ENCODE data around the gene FOXC1. TPM values are rescaled to one million over a fixed set of nuclear protein-coding genes. Genes with fewer than 3 reads are reported as not detected.

FOXC1 gene
- total and polyA plus RNA-seq, 2 experiments from 2014 or later, result 0.10 to 0.13 TPM

DNA sequence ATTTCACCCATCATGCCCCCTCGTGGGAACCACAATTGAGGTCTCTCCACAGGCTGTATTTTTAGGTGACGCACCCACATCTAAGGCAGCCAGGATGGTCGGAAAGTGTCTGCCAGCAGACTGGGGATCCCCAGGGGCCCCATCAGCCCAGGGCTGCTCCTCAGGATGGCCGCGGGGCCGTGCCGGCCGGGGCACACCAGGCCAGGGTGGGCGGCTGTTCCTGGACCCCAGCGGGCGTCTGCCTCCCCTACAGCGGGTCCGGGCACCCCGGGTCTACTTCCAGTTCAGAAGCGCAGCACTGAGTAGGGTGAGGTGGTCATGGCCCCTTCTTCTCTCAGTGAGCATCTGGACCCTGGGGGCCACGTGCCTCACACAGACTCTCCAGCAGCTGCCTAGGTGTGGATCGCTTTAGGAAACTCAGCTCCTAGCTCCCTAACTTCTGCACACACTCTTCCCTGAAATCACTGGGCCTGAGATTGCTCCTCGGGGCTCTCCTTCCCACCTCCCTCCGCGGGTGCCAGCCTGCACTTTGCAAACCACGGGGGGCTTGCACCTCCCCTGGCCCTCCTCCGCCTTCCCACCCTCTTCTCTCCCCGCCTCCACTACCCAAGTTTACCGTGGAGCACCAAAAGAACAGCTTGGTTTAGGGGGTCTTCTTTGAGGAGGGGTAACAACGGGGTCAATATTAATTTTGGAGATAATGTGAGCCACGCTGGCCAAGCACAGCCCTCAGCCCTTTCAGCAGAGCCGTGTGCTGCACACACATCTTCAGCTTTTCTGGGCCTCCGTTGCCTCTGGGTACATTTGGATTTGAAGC lies 14.2 kb upstream of the FOXC1 start:
- H3K9me3 Mint-ChIP-seq, result no peaks in the 10 kb centered on the region
- Histone ChIP-seq H4K20me1 (replicated peaks; ENCODE audit: insufficient read depth) (no peaks in the 10 kb centered on the region), H3K27ac (ENCODE audit: low read depth) (no peak overlapping the region), H3K4me3 (no peak overlapping the region), H3K27me3 (ENCODE audit: insufficient read depth) (no peaks in the 10 kb centered on the region), H3K4me1 (ENCODE audit: insufficient read depth) (peaks cover 5% of the 10 kb centered on the region; the same call in 1 of the 2 replicates), H3K4me2 (no peak overlapping the region), H3F3A (replicated peaks; ENCODE audit: low read depth) (no peaks in the 10 kb centered on the region), H3K36me3 (ENCODE audit: insufficient read depth) (no peaks in the 10 kb centered on the region), H3K79me2 (replicated peaks; ENCODE audit: insufficient read depth) (no peaks in the 10 kb centered on the region), H2AFZ (peak overlapping the region; percentile 53), H3K9me2 (ENCODE audit: insufficient read depth) (no peaks in the 10 kb centered on the region)
- no peak overlapping the region for H3K27ac Mint-ChIP-seq
- no peak for TF ChIP-seq EZH2 (IDR thresholded peaks at IDR 0.05; ENCODE audit: low read depth, unreplicated experiment)
- no peak overlapping the region for H3K4me3 Mint-ChIP-seq
- H3K4me1 Mint-ChIP-seq, result peaks cover 24% of the 10 kb centered on the region
- ATAC-seq (no peak), DNase-seq (ENCODE audit: low spot score) (no peak)
- peaks cover 24% of the 10 kb centered on the region for H3K27me3 Mint-ChIP-seq (ENCODE audit: insufficient read depth, low read depth, poor library complexity)
- H3K36me3 Mint-ChIP-seq (ENCODE audit: low read depth), result no peaks in the 10 kb centered on the region

GRCh38 chr6:1596088-1596852 lies 13.4 kb upstream of the FOXC1 start:
- TF ChIP-seq CTCF (conservative IDR thresholded peaks at IDR 0.05; ENCODE audit: low read depth in 2 of 2) (peak; percentile 96), STAT1 (IDR thresholded peaks at IDR 0.05; ENCODE audit: unreplicated experiment) (no peak)
- H3K9me2 ChIP-seq (ENCODE audit: insufficient read depth), result no peaks in the 10 kb centered on the region
- H3K27ac Mint-ChIP-seq, result no peak overlapping the region
- no peaks in the 10 kb centered on the region for H3K79me2 ChIP-seq (replicated peaks; ENCODE audit: insufficient read depth)
- H3K27ac ChIP-seq (ENCODE audit: low read depth), result no peak overlapping the region
- H3K4me2 ChIP-seq, result no peak overlapping the region
- peak overlapping the region; percentile 53 for H2AFZ ChIP-seq
- peaks cover 32% of the 10 kb centered on the region for H3K27me3 Mint-ChIP-seq (ENCODE audit: insufficient read depth, low read depth, poor library complexity)
- no peaks in the 10 kb centered on the region for H3K9me3 Mint-ChIP-seq
- H3K27me3 ChIP-seq (ENCODE audit: insufficient read depth), result no peaks in the 10 kb centered on the region; the same call in 1 of the 2 replicates
- H3K36me3 Mint-ChIP-seq (ENCODE audit: low read depth), result no peaks in the 10 kb centered on the region
- no peaks in the 10 kb centered on the region for H3K36me3 ChIP-seq (ENCODE audit: insufficient read depth)
- peak; percentile 80 for ATAC-seq
- no peak overlapping the region for H3K4me3 Mint-ChIP-seq
- H3F3A ChIP-seq (replicated peaks; ENCODE audit: low read depth), result no peaks in the 10 kb centered on the region
- H3K4me3 ChIP-seq, result no peak overlapping the region
- H4K20me1 ChIP-seq (replicated peaks; ENCODE audit: insufficient read depth), result no peaks in the 10 kb centered on the region
- peak; percentile 82 for DNase-seq (ENCODE audit: low spot score)
- H3K4me1 Mint-ChIP-seq, result peaks cover 24% of the 10 kb centered on the region
- peaks cover 5% of the 10 kb centered on the region; the same call in 1 of the 2 replicates for H3K4me1 ChIP-seq (ENCODE audit: insufficient read depth)

GRCh38 chr6:1597121-1597744 lies 12.5 kb upstream of the FOXC1 start:
- Mint-ChIP-seq H3K4me1 (peaks cover 24% of the 10 kb centered on the region), H3K9me3 (no peaks in the 10 kb centered on the region), H3K27ac (no peak overlapping the region), H3K4me3 (no peak overlapping the region), H3K27me3 (ENCODE audit: insufficient read depth, low read depth, poor library complexity) (peaks cover 39% of the 10 kb centered on the region), H3K36me3 (ENCODE audit: low read depth) (no peaks in the 10 kb centered on the region)
- H3K36me3 ChIP-seq (ENCODE audit: insufficient read depth), result no peaks in the 10 kb centered on the region
- no peaks in the 10 kb centered on the region for H3K79me2 ChIP-seq (replicated peaks; ENCODE audit: insufficient read depth)
- DNase-seq (ENCODE audit: low spot score) (no peak), ATAC-seq (no peak)
- no peak overlapping the region; the same call in 1 of the 2 replicates for H3K4me2 ChIP-seq
- H3K27me3 ChIP-seq (ENCODE audit: insufficient read depth), result peaks cover 6% of the 10 kb centered on the region; the same call in 1 of the 2 replicates
- H3K4me1 ChIP-seq (ENCODE audit: insufficient read depth), result peaks cover 5% of the 10 kb centered on the region; the same call in 1 of the 2 replicates
- H3K27ac ChIP-seq (ENCODE audit: low read depth), result no peak overlapping the region
- H3K9me2 ChIP-seq (ENCODE audit: insufficient read depth), result no peaks in the 10 kb centered on the region
- no peak overlapping the region for H2AFZ ChIP-seq
- H3F3A ChIP-seq (replicated peaks; ENCODE audit: low read depth), result no peaks in the 10 kb centered on the region
- TF ChIP-seq EZH2 (IDR thresholded peaks at IDR 0.05; ENCODE audit: low read depth, unreplicated experiment) (no peak), ZNF331 (CRISPR knock-in tag; IDR thresholded peaks at IDR 0.05; ENCODE audit: low read depth) (no peak), CREB1 (CRISPR knock-in tag; IDR thresholded peaks at IDR 0.05; ENCODE audit: low read depth) (no peak), EZH2phosphoT487 (IDR thresholded peaks at IDR 0.05; ENCODE audit: unreplicated experiment) (no peak), STAT1 (IDR thresholded peaks at IDR 0.05; ENCODE audit: unreplicated experiment) (no peak)
- TF ChIP-seq, protein P1, sequence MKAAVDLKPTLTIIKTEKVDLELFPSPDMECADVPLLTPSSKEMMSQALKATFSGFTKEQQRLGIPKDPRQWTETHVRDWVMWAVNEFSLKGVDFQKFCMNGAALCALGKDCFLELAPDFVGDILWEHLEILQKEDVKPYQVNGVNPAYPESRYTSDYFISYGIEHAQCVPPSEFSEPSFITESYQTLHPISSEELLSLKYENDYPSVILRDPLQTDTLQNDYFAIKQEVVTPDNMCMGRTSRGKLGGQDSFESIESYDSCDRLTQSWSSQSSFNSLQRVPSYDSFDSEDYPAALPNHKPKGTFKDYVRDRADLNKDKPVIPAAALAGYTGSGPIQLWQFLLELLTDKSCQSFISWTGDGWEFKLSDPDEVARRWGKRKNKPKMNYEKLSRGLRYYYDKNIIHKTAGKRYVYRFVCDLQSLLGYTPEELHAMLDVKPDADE (IDR thresholded peaks at IDR 0.05), result no peak
- no peaks in the 10 kb centered on the region for H4K20me1 ChIP-seq (replicated peaks; ENCODE audit: insufficient read depth)
- no peak overlapping the region for H3K4me3 ChIP-seq
